SU-DHL-6 (cell line): ENCODE data around the gene PRSS12.

ENCODE experiments used
- H2AFZ ChIP-seq: fragments of 200-600 bp; sonication (generic); 2 replicates; pipeline ENCODE4 v1.6.1; 2014; ENCODE audit warnings: low read depth, mild to moderate bottlenecking, moderate library complexity, mixed read lengths, antibody characterized with exemption, low read length; ENCODE audit not compliant: severe bottlenecking
- H3F3A ChIP-seq: fragments of 200-600 bp; shearing (Covaris generic); 2 replicates; pipeline ENCODE4 v1.6.0; 2016; ENCODE audit warnings: antibody characterized with exemption, mild to moderate bottlenecking; ENCODE audit not compliant: insufficient read depth
- H3K27ac ChIP-seq: fragments of 200-600 bp; sonication (generic); 2 replicates; pipeline ENCODE4 v1.5.1; 2016; ENCODE audit warnings: low read depth, mild to moderate bottlenecking, low read length, moderate library complexity, mixed read lengths
- H3K27me3 ChIP-seq: fragments of 200-600 bp; sonication (generic), shearing (Covaris generic); 2 replicates; pipeline ENCODE4 v1.6.0; 2014; ENCODE audit warnings: mild to moderate bottlenecking, low read length
- H3K36me3 ChIP-seq: fragments of 200-600 bp; sonication (generic); 2 replicates; pipeline ENCODE4 v1.6.1; 2014; ENCODE audit warnings: mild to moderate bottlenecking, low read length, mixed read lengths
- H3K4me2 ChIP-seq: fragments of 300-600, 200-600 bp; shearing (Covaris generic), sonication (generic); 2 replicates; pipeline ENCODE4 v1.6.0; 2014; ENCODE audit warnings: low read length, low read depth, mild to moderate bottlenecking; ENCODE audit not compliant: poor library complexity, severe bottlenecking
- H3K4me3 ChIP-seq: fragments of 200-600 bp; sonication (generic); 2 replicates; pipeline ENCODE4 v1.5.1; 2014; ENCODE audit warnings: antibody characterized with exemption, low read length, mild to moderate bottlenecking, mixed read lengths; ENCODE audit not compliant: insufficient read depth, poor library complexity, severe bottlenecking
- H3K79me2 ChIP-seq: fragments of 200-600 bp; sonication (generic); 2 replicates; pipeline ENCODE4 v1.6.1; 2014; ENCODE audit warnings: mild to moderate bottlenecking, low read length, moderate library complexity; ENCODE audit not compliant: insufficient read depth
- H3K9ac ChIP-seq: fragments of 200-600 bp; sonication (generic); 2 replicates; pipeline ENCODE4 v1.7.0; 2014; ENCODE audit warnings: mild to moderate bottlenecking, low read length
- H3K9me2 ChIP-seq: fragments of 200-600 bp; sonication (generic); replicated peaks from 2 replicates; pipeline ENCODE4 v1.6.1; 2014; ENCODE audit warnings: low read length; ENCODE audit not compliant: insufficient read depth
- H3K9me3 ChIP-seq: fragments of 200-600 bp; sonication (generic); 2 replicates; pipeline ENCODE4 v1.6.1; 2014; ENCODE audit warnings: low read length, mixed read lengths; ENCODE audit not compliant: insufficient read depth
- H4K20me1 ChIP-seq: fragments of 200-600 bp; sonication (generic); 2 replicates; pipeline ENCODE4 v1.6.1; 2014; ENCODE audit warnings: low read depth, mild to moderate bottlenecking, antibody characterized with exemption, low read length, moderate library complexity, mixed read lengths
- EZH2phosphoT487 ChIP-seq: fragments of 200-600 bp; sonication (generic), shearing (Covaris generic); conservative IDR thresholded peaks from 2 replicates; pipeline ENCODE4 v1.6.1; 2018; ENCODE audit warnings: mild to moderate bottlenecking, antibody characterized with exemption, low read length, moderate library complexity, mixed read lengths
- TF ChIP-seq, protein P1 (sequence below): fragments of 200-600 bp; sonication (generic); IDR thresholded peaks from one replicate; pipeline ENCODE4 v1.5.1; 2017; ENCODE audit warnings: antibody characterized with exemption, mild to moderate bottlenecking, low read length, moderate library complexity; ENCODE audit not compliant: insufficient read depth, poor library complexity, severe bottlenecking

Gene PRSS12

DNA sequence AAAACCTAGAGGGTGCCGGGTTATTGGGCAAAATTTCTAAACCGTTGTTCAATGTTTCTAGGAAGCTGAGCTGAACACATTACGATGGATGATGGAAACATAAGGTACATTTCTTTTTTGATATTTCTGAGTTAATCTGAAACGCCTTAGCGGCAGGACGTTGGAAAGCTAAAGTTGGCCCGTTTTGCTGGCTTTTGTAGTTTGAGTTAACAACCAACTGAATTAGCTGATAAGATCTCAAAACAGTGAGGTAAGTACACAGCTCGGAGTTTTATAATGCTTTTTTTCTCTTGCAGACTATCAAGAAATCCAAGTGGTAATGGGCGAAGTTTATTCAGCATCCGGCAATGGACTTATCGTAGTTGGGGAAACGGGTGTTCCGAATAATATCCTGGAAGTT, 73.5 kb downstream of the PRSS12 start:
- Histone ChIP-seq H3K27me3 (no peaks in the 10 kb centered on the region), H3K36me3 (peaks cover 19% of the 10 kb centered on the region), H3K79me2 (peaks cover 12% of the 10 kb centered on the region), H2AFZ (no peak overlapping the region), H3K27ac (peak overlapping the region; percentile 87), H4K20me1 (no peaks in the 10 kb centered on the region), H3K9me3 (no peaks in the 10 kb centered on the region), H3K9me2 (no peaks in the 10 kb centered on the region), H3K4me2 (peak overlapping the region; percentile 94), H3K9ac (peak overlapping the region; percentile 97), H3F3A (peaks cover 55% of the 10 kb centered on the region), H3K4me3 (peak overlapping the region; percentile 94)
- TF ChIP-seq, protein P1, sequence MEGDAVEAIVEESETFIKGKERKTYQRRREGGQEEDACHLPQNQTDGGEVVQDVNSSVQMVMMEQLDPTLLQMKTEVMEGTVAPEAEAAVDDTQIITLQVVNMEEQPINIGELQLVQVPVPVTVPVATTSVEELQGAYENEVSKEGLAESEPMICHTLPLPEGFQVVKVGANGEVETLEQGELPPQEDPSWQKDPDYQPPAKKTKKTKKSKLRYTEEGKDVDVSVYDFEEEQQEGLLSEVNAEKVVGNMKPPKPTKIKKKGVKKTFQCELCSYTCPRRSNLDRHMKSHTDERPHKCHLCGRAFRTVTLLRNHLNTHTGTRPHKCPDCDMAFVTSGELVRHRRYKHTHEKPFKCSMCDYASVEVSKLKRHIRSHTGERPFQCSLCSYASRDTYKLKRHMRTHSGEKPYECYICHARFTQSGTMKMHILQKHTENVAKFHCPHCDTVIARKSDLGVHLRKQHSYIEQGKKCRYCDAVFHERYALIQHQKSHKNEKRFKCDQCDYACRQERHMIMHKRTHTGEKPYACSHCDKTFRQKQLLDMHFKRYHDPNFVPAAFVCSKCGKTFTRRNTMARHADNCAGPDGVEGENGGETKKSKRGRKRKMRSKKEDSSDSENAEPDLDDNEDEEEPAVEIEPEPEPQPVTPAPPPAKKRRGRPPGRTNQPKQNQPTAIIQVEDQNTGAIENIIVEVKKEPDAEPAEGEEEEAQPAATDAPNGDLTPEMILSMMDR, result no peak
- TF ChIP-seq EZH2phosphoT487, result no peak

DNA sequence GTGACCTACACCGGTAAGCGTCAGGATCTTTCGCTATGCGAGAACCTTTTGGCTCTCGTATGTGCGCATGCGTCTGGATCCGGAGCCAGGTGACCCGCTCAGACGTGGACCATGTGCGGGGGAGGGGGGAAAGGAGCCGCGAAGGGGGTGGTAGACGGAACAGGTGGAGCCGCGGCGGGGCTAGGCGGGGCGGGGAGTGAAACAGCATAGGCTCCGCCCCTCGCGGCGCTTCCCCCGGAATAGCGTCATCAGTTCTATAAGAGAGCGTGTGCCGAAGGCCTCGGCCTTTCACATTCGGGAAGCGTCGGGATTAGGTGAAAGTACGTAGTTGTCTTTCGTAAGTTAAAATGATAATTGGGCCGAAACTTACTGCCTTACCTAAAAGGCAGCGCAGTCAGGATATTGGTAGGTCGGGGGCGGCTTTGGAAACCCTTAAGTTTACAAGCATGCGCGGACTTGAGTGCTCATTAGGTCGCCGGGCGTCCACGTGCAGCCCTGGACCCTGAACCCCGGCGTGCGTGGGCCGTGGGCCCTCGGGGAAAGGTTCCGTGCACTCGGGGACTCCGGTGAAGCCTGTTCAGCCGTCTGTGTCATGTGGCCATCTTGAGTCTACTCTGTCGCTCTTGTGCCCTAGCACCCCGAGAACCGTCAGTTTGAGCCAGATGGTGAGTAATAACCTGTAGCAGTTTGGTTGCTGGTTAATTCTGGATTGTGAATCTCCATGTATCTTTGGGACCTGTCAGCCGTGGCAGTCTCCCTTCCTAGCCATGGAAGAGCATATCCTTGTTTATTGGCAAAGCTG, 74.1 kb downstream of the PRSS12 start:
- Histone ChIP-seq H4K20me1 (no peaks in the 10 kb centered on the region), H3K79me2 (peaks cover 12% of the 10 kb centered on the region), H3F3A (peaks cover 48% of the 10 kb centered on the region), H3K4me3 (peak overlapping the region; percentile 94), H3K9ac (peak overlapping the region; percentile 97), H3K9me3 (no peaks in the 10 kb centered on the region), H2AFZ (no peak overlapping the region), H3K27ac (peak overlapping the region; percentile 87), H3K4me2 (peak overlapping the region; percentile 94), H3K27me3 (no peaks in the 10 kb centered on the region), H3K9me2 (no peaks in the 10 kb centered on the region), H3K36me3 (peaks cover 19% of the 10 kb centered on the region)
- no peak for TF ChIP-seq EZH2phosphoT487
- TF ChIP-seq, protein P1, result no peak

DNA sequence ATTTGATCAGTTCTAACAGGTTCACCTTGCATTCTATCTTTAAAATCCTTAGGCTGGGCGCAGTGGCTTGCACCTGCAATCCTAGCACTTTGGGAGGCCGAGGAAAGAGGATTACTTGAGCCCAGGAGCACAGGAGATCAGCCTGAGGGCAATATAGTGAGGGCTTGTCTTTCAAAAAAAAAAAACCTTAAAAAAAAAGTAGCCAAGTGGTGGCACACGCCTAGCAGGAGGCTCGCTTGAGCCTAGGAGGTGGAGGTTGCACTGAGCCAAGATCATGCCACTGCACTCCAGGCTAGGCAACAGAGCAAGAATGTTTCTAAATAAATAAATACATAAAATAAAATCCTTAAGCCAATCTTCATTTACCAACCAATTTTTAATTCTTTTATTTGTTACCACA, 75.6 kb downstream of the PRSS12 start:
- no peak for TF ChIP-seq EZH2phosphoT487
- TF ChIP-seq, protein P1, result no peak
- Histone ChIP-seq H3F3A (peaks cover 34% of the 10 kb centered on the region), H3K4me2 (peak overlapping the region; percentile 83)

More for the DNA sequence above, 75.6 kb downstream of the PRSS12 start:
- peak overlapping the region; percentile 97; the same call in 1 of the 2 replicates for H3K9ac ChIP-seq
- H4K20me1 ChIP-seq, result no peaks in the 10 kb centered on the region
- peak overlapping the region; percentile 53 for H3K4me3 ChIP-seq
- no peaks in the 10 kb centered on the region for H3K9me3 ChIP-seq
- no peak overlapping the region for H3K27ac ChIP-seq
- peaks cover 19% of the 10 kb centered on the region for H3K36me3 ChIP-seq
- peaks cover 12% of the 10 kb centered on the region for H3K79me2 ChIP-seq
- no peaks in the 10 kb centered on the region for H3K27me3 ChIP-seq
- no peak overlapping the region for H2AFZ ChIP-seq
- no peaks in the 10 kb centered on the region for H3K9me2 ChIP-seq
